ELR (cell line): ENCODE results near the gene ATXN7L1.

Experiments used
- DNase-seq: peaks from one replicate; pipeline ENCODE4 v3.0.0-alpha.2; 2015; ENCODE audit warnings: low read depth

The ATXN7L1 gene

GRCh38 chr7:105647591-105647990, 228.8 kb downstream of the ATXN7L1 start:
- no peak for DNase-seq

- no peak for DNase-seq
Measured at GRCh38 chr7:105644937-105645336, 231.5 kb downstream of the ATXN7L1 start.

GRCh38 chr7:105643851-105644250, 232.5 kb downstream of the ATXN7L1 start:
- no peak for DNase-seq

GRCh38 chr7:105643384-105643783, 233.0 kb downstream of the ATXN7L1 start:
- DNase-seq = no peak

GRCh38 chr7:105642264-105642663, 234.1 kb downstream of the ATXN7L1 start:
- DNase-seq = no peak

GRCh38 chr7:105640956-105641810, 235.2 kb downstream of the ATXN7L1 start:
- DNase-seq = no peak

- no peak for DNase-seq
Measured at GRCh38 chr7:105639667-105640493, 236.5 kb downstream of the ATXN7L1 start.

DNA sequence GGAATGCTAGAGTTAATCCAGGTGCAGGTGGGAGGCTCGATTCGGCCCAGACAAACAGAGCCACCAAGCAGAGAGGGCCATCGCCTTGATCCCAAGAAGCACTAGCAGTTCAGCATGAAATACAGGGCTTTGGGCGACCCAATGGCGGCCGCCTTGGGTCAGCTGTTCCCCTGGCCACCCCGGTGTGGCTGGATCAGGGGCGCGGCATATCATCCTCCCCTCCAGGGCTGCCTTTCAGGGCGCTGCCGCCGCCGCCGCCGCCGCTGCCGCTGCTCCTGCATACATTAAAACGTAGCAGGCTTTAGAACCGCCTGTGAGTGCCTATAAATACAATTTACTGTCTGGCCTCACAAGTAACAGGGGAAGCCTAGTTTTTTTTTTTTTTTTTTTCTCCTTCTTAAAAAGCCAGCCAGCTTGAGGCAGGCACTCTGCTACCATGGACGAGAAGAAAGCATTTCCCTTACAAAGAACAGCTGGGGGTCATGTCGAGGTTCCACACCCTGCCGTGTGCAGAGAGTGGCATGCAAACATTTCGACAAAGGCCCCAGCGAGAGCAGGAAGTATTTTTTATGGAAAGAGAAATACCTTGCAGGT, 237.4 kb downstream of the ATXN7L1 start:
- no peak for DNase-seq

GRCh38 chr7:105638334-105638733, 238.1 kb downstream of the ATXN7L1 start:
- DNase-seq = no peak

DNA sequence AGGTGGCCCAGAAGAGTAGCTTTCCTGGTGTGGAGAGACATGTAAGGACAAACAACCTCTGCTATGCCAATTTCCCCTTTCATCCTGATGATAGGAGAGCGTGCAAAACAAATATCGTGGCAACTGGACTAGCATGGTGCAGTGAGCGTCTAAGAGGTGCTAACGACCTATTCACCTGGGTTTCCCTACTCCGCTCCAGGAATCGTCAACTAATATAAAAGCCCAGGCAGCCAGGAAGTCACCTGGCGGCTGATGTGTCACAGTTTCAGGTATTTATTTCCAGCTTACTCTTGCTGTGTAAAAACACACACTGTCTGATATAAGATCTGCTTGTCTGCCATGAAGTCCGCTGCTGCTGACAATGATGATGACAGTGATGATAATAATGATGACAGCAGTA, 238.6 kb downstream of the ATXN7L1 start:
- no peak for DNase-seq

GRCh38 chr7:105636982-105637381, 239.4 kb downstream of the ATXN7L1 start:
- DNase-seq = no peak

- no peak for DNase-seq
Measured at GRCh38 chr7:105635197-105635596, 241.2 kb downstream of the ATXN7L1 start.

DNA sequence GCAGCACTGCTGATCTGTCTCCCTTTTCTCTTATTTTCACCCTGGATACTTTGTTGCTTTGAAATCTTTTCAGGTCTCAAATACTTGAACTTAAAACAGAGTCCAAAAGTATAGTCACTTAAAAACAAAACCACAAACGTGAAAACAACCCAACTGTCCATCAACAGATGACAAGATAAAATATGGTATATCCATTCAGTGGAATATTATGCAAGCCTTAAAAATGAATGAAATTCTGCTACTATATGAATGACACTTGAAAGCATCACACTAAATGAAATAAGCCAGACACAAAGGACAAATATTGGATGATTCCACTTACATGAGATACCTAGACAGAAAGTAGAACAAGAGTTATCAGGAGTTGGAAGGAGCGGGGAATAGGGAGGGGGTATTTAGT, 250.4 kb downstream of the ATXN7L1 start:
- no peak for DNase-seq

GRCh38 chr7:105623906-105624305, 252.5 kb downstream of the ATXN7L1 start:
- DNase-seq = no peak

DNA sequence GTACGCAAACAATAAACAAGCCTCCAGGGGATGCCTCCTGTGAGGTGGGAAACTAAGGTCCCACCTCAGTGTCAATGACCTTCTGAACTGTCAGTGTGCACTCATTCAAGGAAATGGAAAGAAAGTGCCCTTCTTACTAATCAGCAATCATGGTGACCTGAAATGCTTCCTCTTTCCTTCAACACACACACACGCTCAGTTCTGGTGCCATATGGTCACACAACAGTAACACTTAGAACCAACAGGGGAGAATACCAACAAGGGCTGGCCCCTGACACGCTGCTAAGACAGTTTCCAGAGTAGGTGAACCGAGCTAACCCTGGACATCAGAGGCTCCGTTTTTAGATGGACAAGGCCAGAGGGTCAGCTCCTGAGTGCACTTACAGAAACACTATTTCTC, 253.0 kb downstream of the ATXN7L1 start:
- no peak for DNase-seq

DNA sequence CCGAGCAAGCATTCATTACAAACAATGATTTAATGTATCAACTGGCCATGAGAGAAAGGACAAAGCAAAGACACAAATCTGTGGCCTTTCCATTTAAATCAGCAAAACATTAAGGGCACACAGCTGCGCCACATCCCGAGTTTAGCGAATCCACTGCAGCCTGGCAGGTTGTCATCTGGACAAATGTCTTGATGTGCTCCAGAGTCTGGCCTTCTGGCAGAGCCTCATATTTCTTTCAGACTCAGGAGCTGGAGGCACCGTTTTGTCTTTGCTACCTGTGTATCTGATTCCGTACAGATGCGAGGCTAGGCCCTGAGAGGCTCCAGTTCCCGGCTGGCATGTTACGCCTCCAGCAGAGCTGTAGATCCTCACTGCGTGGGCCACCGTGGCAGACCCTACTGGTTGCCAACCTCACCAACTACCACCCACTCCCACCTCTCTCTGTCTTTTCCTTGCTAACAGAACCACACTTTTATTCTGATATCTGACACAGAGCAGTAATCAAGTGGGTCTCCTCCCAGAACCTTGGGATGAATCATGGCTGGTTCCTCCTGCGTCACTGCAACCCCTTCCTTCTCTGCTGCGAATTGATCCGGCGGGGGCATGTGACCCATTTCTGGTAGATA, 254.2 kb downstream of the ATXN7L1 start:
- no peak for DNase-seq

GRCh38 chr7:105621617-105622016, 254.8 kb downstream of the ATXN7L1 start:
- DNase-seq = no peak

DNA sequence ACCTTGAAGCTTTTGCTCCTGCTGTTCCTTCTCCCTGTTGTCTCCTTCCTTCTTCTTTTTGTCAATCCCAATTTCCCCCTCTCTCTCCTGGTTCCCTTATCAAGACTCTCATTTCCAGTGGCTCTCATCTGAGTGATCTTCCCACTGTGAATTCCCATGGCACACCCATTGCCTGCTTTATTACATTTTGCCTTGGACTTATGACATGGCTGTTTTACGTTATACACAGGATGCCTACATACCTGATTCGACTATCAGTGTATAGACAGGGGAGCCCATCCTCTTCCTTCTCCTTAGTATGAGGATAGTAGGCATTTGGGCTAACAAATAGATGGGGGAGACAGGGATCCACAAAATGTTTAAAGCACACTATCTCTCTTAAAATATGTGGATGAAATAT, 255.2 kb downstream of the ATXN7L1 start:
- no peak for DNase-seq

- DNase-seq = no peak
Measured at GRCh38 chr7:105619590-105619989, 256.8 kb downstream of the ATXN7L1 start.

DNA sequence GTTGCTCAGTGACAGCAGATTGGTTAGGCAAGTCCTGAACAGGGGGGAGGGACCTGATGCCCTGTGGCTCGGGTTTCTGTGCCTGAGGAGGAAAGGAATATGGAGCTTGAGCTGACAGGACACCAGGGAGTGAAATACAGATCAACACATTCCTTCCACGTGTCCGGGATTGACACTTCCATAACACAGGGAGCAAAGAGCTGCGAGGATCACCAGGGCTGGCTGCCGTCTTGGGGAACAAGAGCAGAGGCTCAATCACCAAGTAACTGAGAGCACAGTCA, 258.4 kb downstream of the ATXN7L1 start:
- DNase-seq = no peak

DNA sequence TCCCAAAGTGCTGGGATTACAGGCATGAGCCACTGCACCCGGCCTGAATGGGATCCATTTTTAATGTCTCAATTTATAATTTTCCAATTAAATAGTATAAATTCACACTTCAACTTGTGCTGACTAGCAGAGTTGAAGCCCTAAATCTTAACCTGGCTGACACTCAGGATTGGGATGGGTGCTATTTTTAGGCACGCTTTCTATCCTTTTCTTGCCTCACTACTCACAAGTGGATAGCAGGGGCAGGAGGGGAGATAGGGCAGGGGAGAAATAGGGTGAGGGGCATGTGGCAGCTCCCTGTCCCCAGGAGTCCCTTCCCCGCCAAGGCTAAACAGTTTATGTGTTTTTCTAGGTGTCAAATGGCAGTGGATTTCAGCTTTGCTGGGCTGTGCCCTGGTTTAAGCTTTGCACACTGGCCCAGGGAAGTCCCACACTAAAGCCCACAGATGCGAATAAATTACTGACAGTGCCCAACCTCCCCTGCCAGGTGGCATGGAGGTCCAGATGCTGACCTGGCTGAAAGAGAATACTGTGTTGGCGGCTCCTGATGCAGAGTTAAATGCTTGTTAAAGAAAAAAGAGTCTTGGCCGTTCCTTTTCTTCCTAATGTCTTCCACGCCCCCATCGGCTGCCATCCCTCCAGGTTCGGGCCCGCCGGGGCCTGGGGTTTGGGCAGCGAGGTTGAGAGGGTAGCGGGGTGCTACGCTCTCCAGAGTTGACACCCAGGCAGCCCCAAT, 259.0 kb downstream of the ATXN7L1 start:
- DNase-seq = no peak

- DNase-seq = no peak
Measured at GRCh38 chr7:105614341-105614840, 262.0 kb downstream of the ATXN7L1 start.
